Dedifferentiated amniotic fluid mesenchymal stem cell (primary cell): ENCODE measurements around the gene CYB5D1.

Experiments used
- DNase-seq: peaks from one replicate; pipeline ENCODE4 v3.0.0-alpha.2; 2016; ENCODE audit errors: extremely low spot score

Gene CYB5D1

DNA sequence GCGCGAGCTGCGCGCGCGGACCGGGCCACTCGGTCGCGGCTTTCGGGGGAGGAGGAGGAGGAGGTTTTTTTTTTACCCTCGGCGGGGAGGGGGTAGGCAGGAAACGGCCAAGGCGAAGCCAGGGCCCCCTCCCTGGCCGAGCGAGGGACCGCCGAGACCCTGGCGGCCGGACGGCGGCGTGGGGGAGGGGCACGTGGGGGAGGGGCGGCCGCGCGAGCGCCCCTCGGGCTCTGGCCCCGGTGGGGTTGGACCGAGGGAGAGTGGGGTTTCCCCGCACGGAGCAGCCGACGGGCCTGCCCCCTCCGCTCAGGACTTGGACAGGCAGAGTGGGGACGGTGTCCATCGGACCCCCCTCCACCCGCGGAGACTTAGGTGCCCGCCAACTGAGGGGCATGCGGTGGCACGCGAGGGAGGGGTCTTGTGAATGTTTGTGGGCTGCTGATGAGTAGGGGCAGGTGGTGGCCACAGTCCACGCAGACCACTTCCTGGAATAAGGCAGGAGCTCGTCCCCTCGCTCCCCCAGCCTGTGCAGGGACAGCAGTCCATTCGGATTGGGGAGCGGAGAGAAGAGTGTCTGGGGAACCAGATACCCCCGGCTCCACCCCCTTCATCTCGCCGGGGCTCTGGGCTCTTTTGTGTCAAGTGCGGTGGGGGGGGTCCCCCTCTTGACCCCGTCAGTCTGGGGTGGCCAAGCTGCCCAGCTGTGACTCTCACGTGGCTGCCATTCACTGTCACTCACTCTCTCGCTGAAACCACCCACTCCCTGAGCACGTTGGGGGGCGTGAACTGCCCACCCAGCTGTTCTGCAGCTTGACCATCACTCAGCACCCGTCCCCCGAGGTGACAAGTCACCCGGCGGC lies 27.8 kb downstream of the CYB5D1 start:
- no peak for DNase-seq

DNA sequence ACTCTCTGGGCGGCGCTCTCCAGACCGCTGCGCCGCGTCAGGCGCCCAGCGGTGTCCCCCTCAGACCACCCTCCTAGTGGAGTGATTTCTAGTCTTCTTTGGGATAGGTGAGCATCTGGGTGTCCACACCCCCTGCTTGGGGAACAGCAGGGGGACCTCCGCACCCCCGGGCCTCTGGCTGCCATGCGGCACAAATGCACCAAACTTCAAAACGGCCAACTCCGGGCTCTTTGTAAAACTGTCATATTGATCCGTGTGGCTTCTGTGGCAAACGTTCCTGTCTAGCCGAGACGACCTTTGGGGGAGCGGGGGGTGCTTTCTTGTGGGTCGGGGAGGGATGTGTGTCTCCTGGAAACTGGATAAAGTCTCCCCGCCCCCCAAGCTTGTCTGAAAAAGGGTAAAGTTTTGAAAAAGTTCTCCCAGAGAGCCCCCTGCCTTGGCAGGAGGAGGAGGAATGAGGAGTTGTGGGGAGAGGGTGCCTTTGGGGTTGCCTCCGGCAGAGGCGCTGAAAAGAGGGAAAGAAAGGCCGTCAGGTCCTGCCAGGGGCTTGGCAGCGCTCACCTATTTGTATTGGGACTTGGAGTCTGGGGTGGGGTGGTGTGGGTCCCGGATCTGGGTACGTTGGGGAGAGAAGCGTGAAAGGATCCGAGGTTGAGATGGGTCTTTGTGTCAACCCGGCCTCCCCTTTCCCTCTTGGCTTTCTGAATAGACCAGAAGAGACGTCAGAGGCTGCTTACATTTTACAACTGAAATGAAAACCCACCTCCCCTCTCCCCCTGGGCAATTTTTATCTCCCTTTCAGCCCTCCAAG lies 28.6 kb downstream of the CYB5D1 start:
- no peak for DNase-seq

DNA sequence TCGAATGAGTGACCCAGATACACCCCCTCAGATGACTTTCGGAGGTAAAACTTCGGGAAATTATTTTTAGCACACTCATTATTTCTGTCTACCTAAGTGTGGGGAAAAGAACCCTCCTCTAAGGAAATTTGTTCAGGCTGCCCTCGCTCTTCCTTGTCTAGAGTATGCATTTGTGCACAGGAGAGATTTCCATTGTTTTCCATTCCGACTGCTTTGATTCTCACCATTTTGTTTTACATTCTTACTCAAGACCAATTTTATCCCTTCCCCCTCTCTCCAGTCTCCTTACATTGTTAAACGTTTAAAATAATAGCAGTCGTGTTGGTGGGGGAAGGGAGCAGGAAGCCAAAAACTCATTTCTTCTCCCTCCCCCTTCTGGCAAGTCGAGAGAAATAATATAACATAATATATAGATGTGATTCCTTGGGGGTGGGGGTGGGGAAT lies 29.3 kb downstream of the CYB5D1 start:
- DNase-seq = no peak

DNA sequence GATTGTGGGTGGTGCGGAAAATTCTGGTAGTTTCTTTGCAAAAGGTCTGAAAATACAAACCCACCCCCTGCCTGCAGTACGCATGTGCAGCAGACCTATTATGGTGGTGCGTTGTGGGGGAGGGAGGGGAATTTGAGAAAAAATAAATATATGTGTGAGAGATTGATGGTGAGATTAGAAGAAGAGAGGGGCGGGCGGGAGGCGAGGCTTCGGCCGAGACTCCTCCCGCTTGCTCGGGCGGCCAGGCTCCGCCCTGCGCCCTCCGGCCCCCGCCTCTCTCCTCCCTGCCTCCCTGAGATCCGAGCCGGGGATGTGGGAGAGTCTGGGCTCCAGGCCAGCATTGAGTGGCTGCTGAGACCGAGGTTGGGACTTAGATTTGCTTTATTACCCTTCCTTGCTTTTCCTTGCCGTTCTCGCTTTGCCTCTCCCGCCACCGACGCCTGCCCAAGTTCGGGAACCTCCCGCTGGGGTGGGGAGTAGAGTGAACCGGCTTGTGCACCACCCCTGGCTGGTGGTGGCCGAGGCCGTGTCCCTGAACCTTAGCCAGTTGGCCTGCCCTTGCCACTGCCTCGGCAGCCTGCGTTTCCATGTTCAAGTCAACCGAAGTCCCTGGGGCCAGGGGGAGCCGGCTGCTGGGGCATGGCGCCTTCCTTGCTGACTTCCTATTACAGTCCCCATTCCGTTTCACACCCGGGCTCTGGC lies 29.8 kb downstream of the CYB5D1 start:
- DNase-seq = peak; percentile 95

DNA sequence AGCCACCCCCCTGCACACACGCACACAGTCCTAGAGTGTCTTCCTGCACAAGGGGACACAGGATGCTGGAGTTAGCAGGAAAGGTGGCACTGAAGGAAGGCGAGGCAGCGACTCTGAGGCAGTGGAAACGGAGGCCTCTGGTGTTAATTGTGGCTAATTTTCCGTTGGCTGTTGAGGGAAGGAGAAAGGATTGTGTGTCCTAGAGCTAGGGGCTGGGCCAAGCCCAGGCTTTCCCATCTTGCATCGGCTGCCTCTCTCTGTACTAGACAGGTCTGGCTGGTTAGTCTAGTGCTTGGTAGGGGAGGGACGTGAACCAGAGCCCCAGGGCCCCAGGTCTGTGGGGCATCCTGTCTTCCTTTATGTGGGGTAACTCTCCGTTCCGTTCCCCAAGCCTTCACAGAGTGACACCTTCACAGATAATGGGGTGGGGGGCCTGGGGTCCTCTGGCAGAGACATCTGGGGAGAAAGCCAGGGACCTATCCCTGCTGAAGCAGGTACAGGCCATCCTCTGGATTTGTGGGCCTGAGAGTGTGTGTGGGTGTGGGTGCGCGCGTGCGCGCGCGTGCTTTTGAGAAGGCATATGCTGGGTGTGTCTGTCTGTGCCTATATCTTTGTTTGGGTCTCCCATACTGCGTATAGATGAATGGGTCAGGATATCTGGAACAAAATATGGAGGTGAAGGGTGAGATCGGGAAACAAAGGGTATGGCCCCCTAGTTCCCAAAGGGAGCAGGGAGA lies 30.5 kb downstream of the CYB5D1 start, which contains the start of gene CHD3:
TSS of gene CHD3 (plus strand) at position 606 of the 737 bp plus-strand sequence. CDS start 212 bp downstream, outside the sequence.
- DNase-seq = no peak

DNA sequence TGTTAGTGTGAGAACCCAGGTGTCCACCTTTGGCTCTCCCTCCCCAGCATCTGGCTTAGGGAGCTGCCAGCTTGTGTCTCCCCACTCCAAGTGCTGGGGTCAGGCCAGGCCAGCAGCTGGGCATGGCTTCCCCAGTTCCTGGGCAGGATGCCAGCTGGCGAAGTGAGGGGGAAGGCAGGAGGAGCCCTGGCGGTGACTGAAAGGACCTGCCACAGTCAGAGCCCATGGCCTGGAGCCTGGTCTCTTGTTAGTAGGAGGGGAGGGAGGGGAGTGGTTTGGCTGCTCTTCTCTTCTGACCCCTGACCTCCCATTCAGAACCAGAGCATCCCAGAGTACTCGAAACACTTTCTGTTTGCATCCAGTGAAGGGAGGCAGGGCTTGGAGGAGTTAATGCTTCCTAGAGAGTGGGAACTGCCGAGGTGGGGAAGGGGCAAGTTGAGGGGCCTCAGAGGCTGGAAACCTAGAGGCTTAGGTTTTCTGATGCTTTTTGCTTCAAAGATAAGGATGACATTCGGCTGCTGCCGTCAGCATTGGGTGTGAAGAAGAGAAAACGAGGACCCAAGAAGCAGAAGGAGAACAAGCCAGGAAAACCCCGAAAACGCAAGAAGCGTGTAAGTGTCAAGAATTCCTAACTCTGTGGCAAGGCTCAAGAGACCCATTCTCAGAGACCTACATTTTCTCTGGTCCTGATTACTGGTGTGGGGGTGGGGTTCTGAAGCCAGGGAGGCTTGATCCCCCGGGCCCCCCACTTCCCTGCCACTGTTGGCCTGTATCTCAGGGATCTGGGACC lies 31.6 kb downstream of the CYB5D1 start:
- DNase-seq = peak; percentile 77

DNA sequence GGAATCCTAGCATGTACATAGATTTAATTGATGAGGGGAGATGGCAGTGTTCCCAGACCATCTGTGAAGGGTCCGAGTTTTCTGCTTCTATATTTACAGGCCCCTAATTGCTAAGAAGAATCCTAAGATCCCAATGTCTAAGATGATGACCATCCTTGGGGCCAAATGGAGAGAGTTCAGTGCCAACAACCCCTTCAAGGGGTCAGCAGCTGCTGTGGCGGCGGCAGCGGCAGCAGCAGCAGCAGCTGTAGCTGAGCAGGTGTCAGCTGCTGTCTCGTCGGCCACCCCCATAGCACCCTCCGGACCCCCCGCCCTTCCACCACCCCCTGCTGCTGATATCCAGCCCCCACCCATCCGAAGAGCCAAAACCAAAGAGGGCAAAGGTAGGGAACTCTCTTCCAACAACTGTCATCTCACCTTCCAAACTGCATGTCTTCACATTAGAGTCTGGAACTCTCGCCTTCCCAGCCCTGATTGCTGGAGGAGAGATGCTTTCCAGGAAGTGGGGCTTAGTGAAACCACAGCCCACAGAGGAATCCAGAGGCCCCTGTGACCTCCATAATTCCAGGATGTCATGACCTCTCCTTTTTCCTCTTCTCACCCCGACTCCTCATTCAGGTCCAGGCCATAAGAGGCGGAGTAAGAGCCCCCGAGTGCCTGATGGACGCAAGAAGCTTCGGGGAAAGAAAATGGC lies 35.5 kb downstream of the CYB5D1 start:
- DNase-seq = no peak

DNA sequence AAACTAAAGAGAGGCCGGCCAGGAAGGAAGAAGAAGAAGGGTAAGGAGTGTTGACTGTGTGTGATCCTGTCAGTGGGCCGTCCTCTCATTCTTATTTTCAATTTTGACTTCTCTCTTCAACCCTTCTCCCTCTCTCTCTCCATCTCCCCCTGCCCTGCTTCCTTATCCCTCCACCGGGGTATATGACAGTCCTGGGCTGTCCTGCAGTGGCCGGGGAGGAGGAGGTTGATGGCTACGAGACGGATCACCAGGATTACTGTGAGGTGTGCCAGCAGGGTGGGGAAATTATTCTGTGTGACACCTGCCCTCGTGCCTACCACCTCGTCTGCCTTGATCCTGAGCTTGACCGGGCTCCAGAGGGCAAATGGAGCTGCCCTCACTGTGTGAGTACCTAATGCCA lies 36.4 kb downstream of the CYB5D1 start:
- DNase-seq = no peak

DNA sequence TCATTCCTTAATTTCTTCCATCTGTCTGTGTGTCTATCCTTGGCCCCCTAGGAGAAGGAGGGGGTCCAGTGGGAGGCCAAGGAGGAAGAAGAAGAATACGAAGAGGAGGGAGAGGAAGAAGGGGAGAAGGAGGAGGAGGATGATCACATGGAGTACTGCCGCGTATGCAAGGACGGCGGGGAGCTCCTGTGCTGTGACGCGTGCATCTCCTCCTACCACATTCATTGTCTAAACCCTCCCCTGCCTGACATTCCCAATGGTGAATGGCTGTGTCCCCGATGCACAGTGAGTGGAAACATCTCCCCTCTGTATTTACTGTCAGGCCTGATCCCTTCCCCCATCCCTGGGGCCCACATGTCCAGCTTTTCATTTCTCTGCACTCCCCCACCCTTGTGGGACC lies 37.1 kb downstream of the CYB5D1 start:
- DNase-seq = no peak

DNA sequence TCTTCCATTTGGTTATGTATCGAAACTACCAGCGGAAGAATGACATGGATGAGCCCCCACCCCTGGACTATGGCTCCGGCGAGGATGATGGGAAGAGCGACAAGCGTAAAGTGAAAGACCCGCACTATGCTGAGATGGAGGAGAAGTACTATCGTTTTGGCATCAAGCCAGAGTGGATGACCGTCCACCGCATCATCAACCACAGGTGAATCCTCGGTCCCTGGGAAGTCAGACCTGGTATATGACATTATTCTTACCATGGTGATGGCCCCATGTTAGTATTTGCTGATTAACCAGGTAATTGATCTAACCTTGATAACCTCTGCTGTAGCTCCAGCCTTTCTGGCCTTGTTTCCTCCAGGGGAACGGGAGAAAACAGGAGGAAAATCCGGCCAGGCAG lies 39.3 kb downstream of the CYB5D1 start:
- DNase-seq = no peak

DNA sequence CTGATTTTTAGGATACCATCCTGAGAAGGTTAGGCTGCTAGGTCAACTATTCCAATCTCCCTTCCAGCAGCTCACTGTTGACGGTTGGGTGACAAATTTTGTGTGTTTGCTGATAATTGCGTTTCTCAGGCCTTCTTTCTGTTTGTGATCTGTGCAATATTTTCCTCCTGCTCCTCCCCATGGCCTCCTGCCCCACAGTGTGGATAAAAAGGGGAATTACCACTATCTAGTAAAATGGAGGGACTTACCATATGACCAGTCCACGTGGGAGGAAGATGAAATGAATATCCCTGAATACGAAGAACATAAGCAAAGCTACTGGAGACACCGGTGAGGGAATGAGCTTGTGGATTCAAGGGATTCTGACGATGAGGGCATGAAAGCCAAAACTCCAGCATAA lies 40.0 kb downstream of the CYB5D1 start:
- no peak for DNase-seq

DNA sequence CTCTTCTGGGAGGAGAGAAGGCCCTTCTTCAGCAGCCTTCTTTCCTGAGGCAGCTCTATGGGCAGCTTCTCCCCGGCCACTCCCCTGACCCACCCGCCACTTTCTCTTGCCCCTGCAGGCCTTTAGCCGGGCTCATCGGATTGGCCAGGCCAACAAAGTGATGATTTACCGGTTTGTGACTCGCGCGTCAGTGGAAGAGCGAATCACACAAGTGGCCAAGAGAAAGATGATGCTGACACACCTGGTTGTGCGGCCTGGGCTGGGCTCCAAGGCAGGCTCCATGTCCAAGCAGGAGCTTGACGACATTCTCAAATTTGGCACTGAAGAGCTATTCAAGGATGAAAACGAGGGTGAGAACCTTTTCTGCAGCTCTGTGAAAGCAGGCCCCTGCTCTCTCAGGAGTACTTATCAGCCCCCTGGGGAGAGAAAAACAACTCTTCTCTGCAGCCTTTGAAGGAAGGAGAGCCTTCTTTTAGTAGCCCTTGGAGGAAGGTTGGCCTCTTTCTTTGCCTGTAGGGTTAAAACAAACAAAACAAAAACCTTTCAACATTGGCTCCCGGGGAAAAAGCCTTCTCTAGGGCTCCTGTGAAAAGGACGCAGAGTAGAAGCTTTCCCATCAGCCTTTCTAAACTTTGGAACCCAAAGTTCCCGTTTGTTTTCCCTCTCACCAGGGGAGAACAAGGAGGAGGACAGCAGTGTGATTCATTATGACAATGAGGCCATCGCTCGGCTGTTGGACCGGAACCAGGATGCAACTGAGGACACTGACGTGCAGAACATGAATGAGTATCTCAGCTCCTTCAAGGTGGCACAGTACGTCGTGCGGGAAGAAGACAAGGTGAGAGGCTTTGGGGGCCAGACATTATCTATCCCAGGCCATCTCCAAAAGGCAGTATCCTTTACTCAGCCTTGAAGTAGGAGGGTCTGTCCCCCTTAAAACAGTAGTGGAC lies 45.6 kb downstream of the CYB5D1 start:
- DNase-seq = no peak

DNA sequence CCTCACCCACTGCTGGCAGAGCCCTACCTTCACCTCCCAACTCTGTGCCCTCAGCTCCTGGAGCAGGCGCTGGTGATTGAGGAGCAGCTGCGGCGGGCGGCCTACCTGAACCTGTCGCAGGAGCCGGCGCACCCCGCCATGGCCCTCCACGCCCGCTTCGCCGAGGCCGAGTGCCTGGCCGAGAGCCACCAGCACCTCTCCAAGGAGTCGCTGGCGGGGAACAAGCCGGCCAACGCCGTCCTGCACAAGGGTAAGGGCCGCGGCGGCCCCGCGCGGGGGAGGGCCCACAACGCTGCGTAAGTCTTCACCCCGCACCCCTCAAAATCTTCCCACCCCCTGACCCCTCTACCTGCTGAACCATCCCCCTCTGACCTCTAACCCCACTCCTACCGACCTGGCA lies 51.3 kb downstream of the CYB5D1 start:
- no peak for DNase-seq

DNA sequence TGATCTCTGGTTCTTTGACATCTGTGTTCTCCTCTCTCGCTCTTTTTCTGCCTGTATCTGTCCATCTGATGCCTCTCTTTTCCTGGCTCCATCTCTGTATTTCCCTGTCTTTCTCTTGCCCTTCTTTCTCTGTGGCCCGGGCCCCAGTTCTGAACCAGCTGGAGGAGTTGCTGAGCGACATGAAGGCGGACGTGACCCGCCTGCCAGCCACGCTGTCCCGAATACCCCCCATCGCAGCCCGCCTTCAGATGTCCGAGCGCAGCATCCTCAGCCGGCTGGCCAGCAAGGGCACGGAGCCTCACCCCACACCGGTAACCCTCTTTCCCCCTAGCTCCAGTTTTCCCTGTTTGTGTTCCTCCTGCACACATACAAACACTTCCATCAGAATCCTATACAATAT lies 52.5 kb downstream of the CYB5D1 start:
- no peak for DNase-seq

DNA sequence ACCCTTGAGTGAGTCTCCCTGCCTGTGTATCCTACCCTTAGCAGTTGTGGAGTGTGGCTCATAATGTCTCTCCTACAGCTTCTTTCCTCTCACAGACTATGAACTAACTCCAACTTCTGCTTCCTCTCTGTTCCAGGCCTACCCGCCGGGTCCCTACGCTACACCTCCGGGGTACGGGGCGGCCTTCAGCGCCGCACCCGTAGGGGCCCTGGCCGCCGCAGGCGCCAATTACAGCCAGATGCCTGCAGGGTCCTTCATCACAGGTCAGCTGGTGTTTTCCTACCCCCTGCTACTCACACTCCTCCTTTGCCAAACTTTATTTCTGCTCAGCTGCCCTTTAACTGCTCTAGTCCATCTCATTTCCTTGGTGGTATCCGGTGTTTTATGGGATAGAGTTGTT lies 52.9 kb downstream of the CYB5D1 start:
- no peak for DNase-seq

DNA sequence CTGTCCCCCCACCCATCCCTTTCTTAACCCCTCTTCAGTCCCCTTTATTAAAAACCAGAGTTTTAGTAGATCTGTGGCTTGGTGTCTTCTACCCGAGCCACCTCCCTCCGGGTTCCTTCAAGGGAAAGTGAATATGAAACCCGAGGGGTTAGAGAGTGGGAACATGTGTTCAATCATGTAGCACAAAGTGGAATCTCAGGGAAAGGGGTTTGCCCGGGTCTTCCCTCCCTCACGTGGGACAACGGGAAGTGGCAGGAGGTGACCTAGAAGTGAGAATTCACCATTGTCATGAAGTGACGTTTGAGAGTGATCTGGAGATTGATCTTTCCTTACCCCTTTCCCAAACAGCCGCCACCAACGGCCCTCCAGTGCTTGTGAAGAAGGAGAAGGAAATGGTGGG lies 53.3 kb downstream of the CYB5D1 start:
- no peak for DNase-seq
